HEK293 (cell line): Measurements from ENCODE around the gene FAM193B.

ENCODE experiments used
- CTCF ChIA-PET: fragments of 350-600 bp; formaldehyde crosslinking; extraction: SDS; loops from one replicate; lab custom pipeline; 2021; ENCODE audit warnings: antibody characterized with exemption; lab: Yijun Ruan, JAX
- POLR2A ChIA-PET: fragments of 300-600 bp; formaldehyde crosslinking; extraction: SDS; loops from one replicate; lab custom pipeline; 2020; ENCODE audit warnings: antibody characterized with exemption, inconsistent platforms; lab: Yijun Ruan, JAX
- H3K27ac ChIP-seq: fragments of 200-500 bp; sonication (Bioruptor generic); 2 replicates; pipeline ENCODE4 v1.5.1; 2014; ENCODE audit warnings: low read depth, low read length, control low read depth, inconsistent platforms; ENCODE audit errors: extremely low read depth
- H3K36me3 ChIP-seq, 2 experiments: fragments of 200-500 bp in 1 of 2; sonication (Bioruptor generic) in 1 of 2; 1 replicate in 1 of 2; 2 replicates in 1 of 2; pipeline ENCODE4 v1.5.1; 2014 to 2017; ENCODE audit warnings: inconsistent platforms in 2 of 2, low read length in 2 of 2; ENCODE audit not compliant: control insufficient read depth in 2 of 2, insufficient read depth in 1 of 2
- H3K4me1 ChIP-seq: fragments of 200-500 bp; sonication (Bioruptor generic); 2 replicates; pipeline ENCODE4 v1.5.1; 2014; ENCODE audit warnings: mild to moderate bottlenecking, low read length, inconsistent platforms; ENCODE audit not compliant: control insufficient read depth, insufficient read depth
- H3K4me3 ChIP-seq: 2 replicates; pipeline ENCODE4 v1.5.1; 2011; ENCODE audit warnings: low read depth, mild to moderate bottlenecking, control low read depth, low read length, moderate library complexity
- H3K9me3 ChIP-seq: fragments of 200-500 bp; sonication (Bioruptor generic); 2 replicates; pipeline ENCODE4 v1.5.1; 2014; ENCODE audit warnings: low read depth, low read length, inconsistent platforms; ENCODE audit not compliant: control insufficient read depth, insufficient read depth
- EGR2 ChIP-seq: fragments of 450-650 bp; formaldehyde crosslinking; IDR thresholded peaks from 2 replicates; pipeline ENCODE4 v1.5.1; 2016; ENCODE audit warnings: low read depth, missing biosample characterization, missing genetic modification characterization
- GLIS2 ChIP-seq: fragments of 450-650 bp; formaldehyde crosslinking; IDR thresholded peaks from 2 replicates; pipeline ENCODE4 v1.5.1; 2016; ENCODE audit warnings: missing biosample characterization, missing genetic modification characterization
- HOXA7 ChIP-seq: sonication (generic); formaldehyde crosslinking; IDR thresholded peaks from 2 replicates; pipeline ENCODE4 v1.8.1; 2022; ENCODE audit warnings: missing genetic modification reagents, borderline replicate concordance
- KLF1 ChIP-seq: fragments of 450-650 bp; formaldehyde crosslinking; IDR thresholded peaks from 2 replicates; pipeline ENCODE4 v1.5.1; 2016; ENCODE audit warnings: missing biosample characterization, missing genetic modification characterization
- KLF17 ChIP-seq: fragments of 450-650 bp; formaldehyde crosslinking; IDR thresholded peaks from 2 replicates; pipeline ENCODE4 v1.5.1; 2016; ENCODE audit warnings: missing biosample characterization, missing genetic modification characterization
- PRDM4 ChIP-seq: fragments of 450-650 bp; formaldehyde crosslinking; IDR thresholded peaks from 2 replicates; pipeline ENCODE4 v1.5.1; 2017; ENCODE audit warnings: missing biosample characterization, missing genetic modification characterization
- ZBTB8A ChIP-seq: fragments of 450-650 bp; formaldehyde crosslinking; IDR thresholded peaks from 2 replicates; pipeline ENCODE4 v1.5.1; 2016; ENCODE audit warnings: missing biosample characterization, missing genetic modification characterization
- ZFHX2 ChIP-seq: fragments of 450-650 bp; formaldehyde crosslinking; conservative IDR thresholded peaks from 2 replicates; pipeline ENCODE4 v1.5.1; 2016; ENCODE audit warnings: missing biosample characterization, missing genetic modification characterization
- ZNF112 ChIP-seq: fragments of 450-650 bp; formaldehyde crosslinking; IDR thresholded peaks from 2 replicates; pipeline ENCODE4 v1.5.0; 2017; ENCODE audit warnings: missing biosample characterization, missing genetic modification characterization
- ZNF16 ChIP-seq: fragments of 450-650 bp; formaldehyde crosslinking; IDR thresholded peaks from 2 replicates; pipeline ENCODE4 v1.5.1; 2016; ENCODE audit warnings: low read depth, missing biosample characterization, missing genetic modification characterization
- ZNF202 ChIP-seq: fragments of 450-650 bp; formaldehyde crosslinking; IDR thresholded peaks from 2 replicates; pipeline ENCODE4 v1.5.1; 2016; ENCODE audit warnings: missing biosample characterization, missing genetic modification characterization, borderline replicate concordance
- ZNF214 ChIP-seq: fragments of 450-650 bp; formaldehyde crosslinking; IDR thresholded peaks from 2 replicates; pipeline ENCODE4 v1.5.1; 2017; ENCODE audit warnings: missing biosample characterization, mild to moderate bottlenecking, missing genetic modification characterization, borderline replicate concordance
- ZNF311 ChIP-seq: fragments of 450-650 bp; formaldehyde crosslinking; IDR thresholded peaks from 2 replicates; pipeline ENCODE4 v1.5.1; 2017; ENCODE audit warnings: missing biosample characterization, missing genetic modification characterization, borderline replicate concordance
- ZNF341 ChIP-seq: fragments of 450-650 bp; formaldehyde crosslinking; IDR thresholded peaks from 2 replicates; pipeline ENCODE4; 2016; ENCODE audit warnings: low read depth, missing biosample characterization, missing genetic modification characterization
- ZNF48 ChIP-seq: fragments of 450-650 bp; formaldehyde crosslinking; IDR thresholded peaks from 2 replicates; pipeline ENCODE4 v1.5.1; 2016; ENCODE audit warnings: missing biosample characterization, missing genetic modification characterization
- ZNF621 ChIP-seq: fragments of 450-650 bp; formaldehyde crosslinking; IDR thresholded peaks from 2 replicates; pipeline ENCODE4 v1.5.1; 2017; ENCODE audit warnings: missing biosample characterization, missing genetic modification characterization
- ZNF704 ChIP-seq: fragments of 450-650 bp; formaldehyde crosslinking; IDR thresholded peaks from 2 replicates; pipeline ENCODE4 v1.5.1; 2016; ENCODE audit warnings: missing biosample characterization, missing genetic modification characterization
- ZNF747 ChIP-seq: fragments of 450-650 bp; formaldehyde crosslinking; IDR thresholded peaks from 2 replicates; pipeline ENCODE4 v1.5.1; 2016; ENCODE audit warnings: missing biosample characterization, missing genetic modification characterization
- TF ChIP-seq, protein P1 (sequence below): fragments of 450-650 bp; formaldehyde crosslinking; IDR thresholded peaks from 2 replicates; pipeline ENCODE4 v1.5.1; 2016; ENCODE audit warnings: missing biosample characterization, missing genetic modification characterization
- TF ChIP-seq, protein P2 (sequence below): fragments of 450-650 bp; formaldehyde crosslinking; IDR thresholded peaks from 2 replicates; pipeline ENCODE4 v1.5.1; 2016; ENCODE audit warnings: missing biosample characterization, missing genetic modification characterization

The FAM193B gene

GRCh38 chr5:177491429-177491945, 62.9 kb downstream of the FAM193B start:
- no peak overlapping the region for H3K27ac ChIP-seq
- POLR2A ChIA-PET, result interaction anchor here (6.7 kb wide), 1 partner anchor 12 kb away, joined by 106 read pairs; no protein-coding TSS in a partner anchor
- CTCF ChIA-PET, result interaction anchor here (0.6 to 1.8 kb wide), 3 partner anchors 12 to 312 kb away, joined by 3 to 11 read pairs (median 4); no protein-coding TSS in a partner anchor

GRCh38 chr5:177490992-177491391, 63.4 kb downstream of the FAM193B start:
- CTCF ChIA-PET, result interaction anchor here (0.6 to 1.4 kb wide), 3 partner anchors 12 to 312 kb away, joined by 3 to 4 read pairs (median 4); no protein-coding TSS in a partner anchor
- Histone ChIP-seq H3K9me3 (no peaks in the 10 kb centered on the region), H3K4me3 (no peak overlapping the region), H3K4me1 (peaks cover 15% of the 10 kb centered on the region), H3K27ac (no peak overlapping the region), H3K36me3 (peaks cover 10 to 76% of the 10 kb centered on the region in 2 experiments; a peak in 2 of 3 replicates)
- POLR2A ChIA-PET, result no interaction called here
- TF ChIP-seq ZFHX2 (tag by site-specific recombination), result peak; percentile 58
- TF ChIP-seq GLIS2 (tag by site-specific recombination), result peak; percentile 57; the same call in 1 of the 2 replicates
- TF ChIP-seq EGR2 (tag by site-specific recombination), result peak; percentile 91
- TF ChIP-seq, protein P1, sequence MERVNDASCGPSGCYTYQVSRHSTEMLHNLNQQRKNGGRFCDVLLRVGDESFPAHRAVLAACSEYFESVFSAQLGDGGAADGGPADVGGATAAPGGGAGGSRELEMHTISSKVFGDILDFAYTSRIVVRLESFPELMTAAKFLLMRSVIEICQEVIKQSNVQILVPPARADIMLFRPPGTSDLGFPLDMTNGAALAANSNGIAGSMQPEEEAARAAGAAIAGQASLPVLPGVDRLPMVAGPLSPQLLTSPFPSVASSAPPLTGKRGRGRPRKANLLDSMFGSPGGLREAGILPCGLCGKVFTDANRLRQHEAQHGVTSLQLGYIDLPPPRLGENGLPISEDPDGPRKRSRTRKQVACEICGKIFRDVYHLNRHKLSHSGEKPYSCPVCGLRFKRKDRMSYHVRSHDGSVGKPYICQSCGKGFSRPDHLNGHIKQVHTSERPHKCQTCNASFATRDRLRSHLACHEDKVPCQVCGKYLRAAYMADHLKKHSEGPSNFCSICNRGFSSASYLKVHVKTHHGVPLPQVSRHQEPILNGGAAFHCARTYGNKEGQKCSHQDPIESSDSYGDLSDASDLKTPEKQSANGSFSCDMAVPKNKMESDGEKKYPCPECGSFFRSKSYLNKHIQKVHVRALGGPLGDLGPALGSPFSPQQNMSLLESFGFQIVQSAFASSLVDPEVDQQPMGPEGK (tag by site-specific recombination), result peak; percentile 47; the same call in 1 of the 2 replicates
- no peak for TF ChIP-seq ZNF704
- no peak for TF ChIP-seq ZNF621 (tag by site-specific recombination)
- TF ChIP-seq ZNF311 (tag by site-specific recombination), result no peak
- TF ChIP-seq PRDM4 (tag by site-specific recombination), result no peak
- TF ChIP-seq KLF17 (tag by site-specific recombination), result peak; percentile 91; the same call in 1 of the 2 replicates
- peak; percentile 99 for TF ChIP-seq KLF1 (tag by site-specific recombination)

More at GRCh38 chr5:177491429-177491945, 62.9 kb downstream of the FAM193B start:
- H3K36me3 ChIP-seq, result peaks cover 9 to 72% of the 10 kb centered on the region in 2 experiments; a peak in 2 of 3 replicates
- H3K4me3 ChIP-seq, result no peak overlapping the region
- TF ChIP-seq HOXA7 (CRISPR knock-in tag) (no peak), ZNF16 (tag by site-specific recombination) (no peak), ZNF48 (tag by site-specific recombination) (no peak), ZNF747 (no peak), ZNF621 (tag by site-specific recombination) (no peak), ZNF112 (tag by site-specific recombination) (no peak), KLF1 (tag by site-specific recombination) (peak; percentile 95), KLF17 (tag by site-specific recombination) (0 out of 2 replicates have a peak, but pooled peaks have one; percentile 45), ZNF214 (tag by site-specific recombination) (no peak), ZBTB8A (tag by site-specific recombination) (no peak), ZNF202 (tag by site-specific recombination) (no peak), ZNF341 (tag by site-specific recombination) (peak; percentile 82)
- TF ChIP-seq, protein P2, sequence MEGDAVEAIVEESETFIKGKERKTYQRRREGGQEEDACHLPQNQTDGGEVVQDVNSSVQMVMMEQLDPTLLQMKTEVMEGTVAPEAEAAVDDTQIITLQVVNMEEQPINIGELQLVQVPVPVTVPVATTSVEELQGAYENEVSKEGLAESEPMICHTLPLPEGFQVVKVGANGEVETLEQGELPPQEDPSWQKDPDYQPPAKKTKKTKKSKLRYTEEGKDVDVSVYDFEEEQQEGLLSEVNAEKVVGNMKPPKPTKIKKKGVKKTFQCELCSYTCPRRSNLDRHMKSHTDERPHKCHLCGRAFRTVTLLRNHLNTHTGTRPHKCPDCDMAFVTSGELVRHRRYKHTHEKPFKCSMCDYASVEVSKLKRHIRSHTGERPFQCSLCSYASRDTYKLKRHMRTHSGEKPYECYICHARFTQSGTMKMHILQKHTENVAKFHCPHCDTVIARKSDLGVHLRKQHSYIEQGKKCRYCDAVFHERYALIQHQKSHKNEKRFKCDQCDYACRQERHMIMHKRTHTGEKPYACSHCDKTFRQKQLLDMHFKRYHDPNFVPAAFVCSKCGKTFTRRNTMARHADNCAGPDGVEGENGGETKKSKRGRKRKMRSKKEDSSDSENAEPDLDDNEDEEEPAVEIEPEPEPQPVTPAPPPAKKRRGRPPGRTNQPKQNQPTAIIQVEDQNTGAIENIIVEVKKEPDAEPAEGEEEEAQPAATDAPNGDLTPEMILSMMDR, result peak; percentile 45; the same call in 1 of the 2 replicates
- TF ChIP-seq, protein P1 (tag by site-specific recombination), result no peak
- H3K4me1 ChIP-seq, result peaks cover 20% of the 10 kb centered on the region
- H3K9me3 ChIP-seq, result no peaks in the 10 kb centered on the region
